Activated CD4-positive, alpha-beta T cell treated with anti-CD3 and anti-CD28 coated beads, Interleukin-2, amount 50 U/mL, for 16 hours (primary cell): Measurements from ENCODE around the gene LTN1.
A peak's percentile ranks its signal among the peaks of the same experiment; 100 is the strongest.
"Not testable (repeated sequence)": the region's sequence is repeated elsewhere in the genome, so short reads cannot be mapped to it uniquely, and the experiment has no call there.

Experiments
- DNase-seq: peaks from one replicate; pipeline ENCODE4 v3.0.0-alpha.2; 2020

Gene LTN1

DNA sequence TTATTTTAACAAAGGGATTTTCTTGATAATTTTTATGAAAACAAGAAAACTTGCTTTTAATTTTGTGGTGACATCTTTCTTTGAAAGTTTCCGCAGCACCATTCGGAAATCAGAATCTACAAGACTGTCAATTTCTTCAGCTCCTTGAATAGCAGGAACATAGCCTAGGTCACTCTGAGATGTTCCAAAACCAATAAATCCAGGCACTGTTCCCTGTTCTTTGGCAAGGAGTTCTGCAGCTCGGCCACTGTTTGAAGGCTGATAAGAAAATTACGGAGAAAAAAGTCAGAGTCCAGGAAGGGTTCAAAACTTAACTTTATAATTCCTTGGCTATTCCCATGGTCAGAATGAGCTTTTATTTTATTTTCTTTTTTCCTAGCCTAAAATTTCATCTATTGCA lies 6.0 kb downstream of the LTN1 start:
- DNase-seq, result no peak

DNA sequence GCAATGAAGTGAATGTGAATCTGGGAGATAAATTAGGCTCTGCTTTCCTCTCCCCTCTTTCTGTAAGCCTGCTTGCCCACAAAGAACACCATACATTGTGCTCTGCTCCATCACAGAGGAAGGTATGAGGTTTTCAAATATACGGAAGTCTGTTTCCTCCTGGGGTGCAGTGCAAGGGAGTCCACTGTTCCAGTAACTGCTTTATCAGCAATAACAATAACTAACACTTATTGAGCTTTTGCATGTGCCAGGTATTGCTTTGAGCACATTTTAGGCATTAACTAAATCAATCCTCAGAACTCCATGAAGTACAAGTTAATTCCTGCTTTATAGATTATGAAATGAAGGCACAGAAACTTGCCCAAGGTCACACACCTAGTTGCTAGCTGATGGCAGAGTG lies 10.0 kb downstream of the LTN1 start:
- no peak for DNase-seq

DNA sequence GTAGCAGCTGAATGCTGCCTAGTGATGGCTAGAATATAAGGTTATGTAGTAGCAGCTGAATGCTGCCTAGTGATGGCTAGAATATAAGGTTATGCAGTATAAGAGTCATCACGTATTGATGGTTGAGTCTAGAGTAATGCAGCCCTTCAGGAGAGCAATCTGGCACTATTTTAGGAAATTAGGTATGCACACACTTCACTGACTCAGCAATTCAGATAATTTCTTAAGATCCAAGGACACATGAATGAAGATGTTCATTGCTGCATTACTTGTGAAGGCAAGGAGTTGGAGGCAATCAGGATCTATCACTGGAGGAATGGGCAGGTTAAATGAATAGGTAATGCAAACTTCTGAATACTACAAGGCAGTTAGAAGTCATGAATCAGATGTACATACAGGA lies 13.6 kb downstream of the LTN1 start:
- DNase-seq, result no peak

DNA sequence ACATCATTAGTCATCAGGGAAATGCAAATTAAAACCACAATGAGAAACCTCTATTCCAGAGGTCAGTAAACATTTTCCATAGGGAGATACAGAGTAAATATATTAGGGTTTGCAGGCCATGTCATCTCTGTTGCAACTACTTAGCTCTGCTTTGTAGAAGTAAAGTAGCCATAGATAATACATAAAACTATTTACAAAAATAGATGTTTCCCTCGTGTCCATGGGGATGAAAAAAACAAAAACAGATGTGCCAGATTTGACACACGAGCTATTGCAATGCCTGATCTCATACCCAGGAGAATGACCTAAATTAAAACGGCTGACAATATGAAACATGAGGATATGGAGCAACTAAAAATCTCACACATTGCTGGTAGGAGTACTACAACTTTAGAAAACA lies 17.3 kb downstream of the LTN1 start:
- no peak for DNase-seq

DNA sequence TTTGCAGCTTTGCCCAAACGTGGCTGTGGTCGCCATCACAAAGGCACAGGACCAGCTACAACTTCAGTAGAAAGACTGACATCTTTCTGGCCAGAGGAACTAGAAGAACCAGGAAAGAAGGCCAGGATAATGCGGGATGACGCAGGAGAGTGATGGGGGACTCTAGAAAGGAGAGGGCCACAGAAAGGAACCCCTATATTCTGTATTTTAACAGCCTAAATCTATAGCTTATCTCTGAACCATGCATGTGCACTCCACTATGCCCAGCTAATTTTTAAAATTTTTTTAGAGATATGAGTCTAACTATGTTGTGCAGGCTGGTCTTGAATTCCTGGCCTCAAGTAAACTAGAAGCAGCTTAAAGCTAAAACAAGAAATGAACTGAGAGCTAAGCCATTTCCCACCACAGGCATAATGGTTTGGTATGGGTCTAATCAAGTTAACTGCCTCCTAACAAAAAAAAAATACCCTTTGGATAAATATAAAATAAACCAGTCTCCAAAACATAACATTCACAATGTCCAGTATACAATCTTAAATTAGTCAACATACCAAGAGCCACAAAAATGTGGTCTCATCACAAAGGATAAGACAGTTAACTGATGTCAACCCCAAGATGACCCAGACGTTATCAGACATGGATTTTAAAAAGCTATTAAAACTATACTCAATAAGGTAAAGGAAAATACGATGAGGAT lies 18.0 kb downstream of the LTN1 start:
- no peak for DNase-seq

- DNase-seq, result no peak
Observed at GRCh38 chr21:28972398-28972797, 20.3 kb downstream of the LTN1 start.

DNA sequence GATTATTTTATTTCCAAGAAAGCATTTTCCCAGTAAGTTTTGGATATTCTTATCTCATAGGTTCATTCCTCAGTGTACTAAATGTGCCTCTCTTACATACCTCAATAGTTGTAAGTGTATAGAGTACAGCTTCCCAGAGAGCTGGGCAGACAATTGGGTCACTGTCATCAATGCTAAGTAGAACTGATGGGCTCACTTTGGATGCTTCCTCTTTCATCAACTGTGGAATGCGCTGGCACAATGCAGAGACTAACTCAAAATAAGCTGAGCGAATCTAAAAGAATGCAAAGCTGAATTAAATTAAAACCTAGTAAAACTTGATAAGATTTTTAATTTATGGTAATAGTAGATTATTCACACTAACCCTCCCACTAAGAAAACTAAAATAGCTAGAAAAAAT lies 21.5 kb downstream of the LTN1 start:
- DNase-seq, result no peak

- DNase-seq, result no peak
Observed at GRCh38 chr21:28963831-28964230, 28.8 kb downstream of the LTN1 start.

GRCh38 chr21:28962465-28962864 lies 30.2 kb downstream of the LTN1 start:
- no peak for DNase-seq

GRCh38 chr21:28961927-28962326 lies 30.8 kb downstream of the LTN1 start:
- DNase-seq, result no peak

GRCh38 chr21:28960245-28960644 lies 32.4 kb downstream of the LTN1 start:
- no peak for DNase-seq

- no peak for DNase-seq
Observed at GRCh38 chr21:28959367-28960099, 33.1 kb downstream of the LTN1 start.

- peak; percentile 49 for DNase-seq
Observed at GRCh38 chr21:28953247-28953646, 39.4 kb downstream of the LTN1 start.

GRCh38 chr21:28952686-28953085 lies 40.0 kb downstream of the LTN1 start:
- DNase-seq, result peak; percentile 14

- peak; percentile 62 for DNase-seq
Observed at GRCh38 chr21:28949318-28949717, 43.4 kb downstream of the LTN1 start.

GRCh38 chr21:28944296-28944695 lies 48.4 kb downstream of the LTN1 start:
- no peak for DNase-seq

GRCh38 chr21:28943631-28944030 lies 49.0 kb downstream of the LTN1 start:
- peak; percentile 67 for DNase-seq

GRCh38 chr21:28938726-28939125 lies 54.0 kb downstream of the LTN1 start:
- no peak for DNase-seq

DNA sequence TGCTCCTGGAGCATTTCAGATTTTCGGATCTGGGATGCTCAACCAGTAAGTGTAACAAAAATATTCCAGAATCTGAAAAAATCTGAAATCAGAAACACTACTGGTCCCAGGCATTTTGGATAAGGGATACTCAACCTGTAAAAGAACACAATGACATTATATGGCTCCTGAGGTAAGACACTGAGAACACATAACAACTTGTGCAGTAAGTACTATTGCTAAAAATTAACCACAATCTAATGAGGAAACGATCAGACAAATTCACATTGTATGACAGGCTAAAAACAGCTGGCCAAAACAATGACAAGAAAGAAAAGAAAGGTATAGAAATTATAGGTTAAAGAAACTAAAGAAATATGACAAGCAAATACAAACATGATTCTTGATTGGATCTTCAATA lies 54.9 kb downstream of the LTN1 start:
- DNase-seq, result no peak

DNA sequence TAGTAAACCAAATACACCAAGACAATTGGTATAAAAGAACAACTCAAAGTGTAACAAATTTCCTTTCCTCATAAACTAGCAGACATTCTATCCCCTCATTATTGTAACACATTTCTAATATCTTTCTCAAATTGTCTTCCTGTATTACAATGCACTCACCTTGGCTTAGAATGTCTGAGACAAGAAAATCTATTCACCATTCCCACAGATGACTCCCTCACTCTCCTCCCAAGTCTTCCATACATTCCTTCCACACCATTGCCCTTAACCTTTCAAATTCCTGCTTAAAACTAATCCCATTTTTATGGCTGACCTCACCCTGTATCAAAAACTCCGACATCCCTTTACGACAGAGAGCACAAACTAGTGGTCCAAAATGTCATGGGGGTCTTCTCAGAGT lies 56.0 kb downstream of the LTN1 start:
- no peak for DNase-seq

- no peak for DNase-seq
Observed at GRCh38 chr21:28936036-28936435, 56.6 kb downstream of the LTN1 start.

- DNase-seq, result no peak
Observed at GRCh38 chr21:28932717-28933116, 60.0 kb downstream of the LTN1 start.

- not testable (repeated sequence) for DNase-seq
Observed at GRCh38 chr21:28931708-28932372, 60.8 kb downstream of the LTN1 start.
